HL-60 (cell line): ENCODE data around the gene CTDP1.

Source experiments
- GABPA ChIP-seq: IDR thresholded peaks from 2 replicates; pipeline ENCODE4 v1.6.1; 2012; ENCODE audit warnings: low read depth
- POLR2AphosphoS5 ChIP-seq: IDR thresholded peaks from 2 replicates; pipeline ENCODE4 v1.6.1; 2012; ENCODE audit warnings: low read depth
- TF ChIP-seq, protein P1 (sequence below): IDR thresholded peaks from one replicate; pipeline ENCODE4 v1.5.1; 2011; ENCODE audit warnings: low read length, control low read depth, inconsistent platforms; ENCODE audit not compliant: insufficient read depth

- TF ChIP-seq, protein P1, sequence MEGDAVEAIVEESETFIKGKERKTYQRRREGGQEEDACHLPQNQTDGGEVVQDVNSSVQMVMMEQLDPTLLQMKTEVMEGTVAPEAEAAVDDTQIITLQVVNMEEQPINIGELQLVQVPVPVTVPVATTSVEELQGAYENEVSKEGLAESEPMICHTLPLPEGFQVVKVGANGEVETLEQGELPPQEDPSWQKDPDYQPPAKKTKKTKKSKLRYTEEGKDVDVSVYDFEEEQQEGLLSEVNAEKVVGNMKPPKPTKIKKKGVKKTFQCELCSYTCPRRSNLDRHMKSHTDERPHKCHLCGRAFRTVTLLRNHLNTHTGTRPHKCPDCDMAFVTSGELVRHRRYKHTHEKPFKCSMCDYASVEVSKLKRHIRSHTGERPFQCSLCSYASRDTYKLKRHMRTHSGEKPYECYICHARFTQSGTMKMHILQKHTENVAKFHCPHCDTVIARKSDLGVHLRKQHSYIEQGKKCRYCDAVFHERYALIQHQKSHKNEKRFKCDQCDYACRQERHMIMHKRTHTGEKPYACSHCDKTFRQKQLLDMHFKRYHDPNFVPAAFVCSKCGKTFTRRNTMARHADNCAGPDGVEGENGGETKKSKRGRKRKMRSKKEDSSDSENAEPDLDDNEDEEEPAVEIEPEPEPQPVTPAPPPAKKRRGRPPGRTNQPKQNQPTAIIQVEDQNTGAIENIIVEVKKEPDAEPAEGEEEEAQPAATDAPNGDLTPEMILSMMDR: no peak
- TF ChIP-seq GABPA: no peak
- TF ChIP-seq POLR2AphosphoS5: peak; percentile 57; the same call in 1 of the 2 replicates
Measured at GRCh38 chr18:79792988-79793355, 113.4 kb downstream of the CTDP1 start.
